ENCODE data around the gene GGT5.
"Not testable (repeated sequence)": the region's sequence is repeated elsewhere in the genome, so short reads cannot be mapped to it uniquely, and the experiment has no call there.

GGT5 gene

GRCh38 chr22:24203856-24204255 lies 41.0 kb downstream of the GGT5 start:
- DNase-seq (ENCODE audit: low read depth in 2 of 2), result not testable (repeated sequence)

- DNase-seq (ENCODE audit: low read depth in 2 of 2), result no peak
These were observed 42.9 kb downstream of the GGT5 start for GRCh38 chr22:24201681-24202614.

GRCh38 chr22:24200619-24201212 lies 44.2 kb downstream of the GGT5 start:
- no peak for DNase-seq (ENCODE audit: low read depth in 2 of 2)

GRCh38 chr22:24198682-24199052 lies 46.2 kb downstream of the GGT5 start:
- no peak for DNase-seq (ENCODE audit: low read depth in 2 of 2)

GRCh38 chr22:24191893-24192292 lies 53.0 kb downstream of the GGT5 start:
- DNase-seq (ENCODE audit: low read depth in 2 of 2), result no peak

- no peak for DNase-seq (ENCODE audit: low read depth in 2 of 2)
These were observed 53.5 kb downstream of the GGT5 start for GRCh38 chr22:24191381-24191841.

- no peak for DNase-seq (ENCODE audit: low read depth in 2 of 2)
These were observed 54.2 kb downstream of the GGT5 start for GRCh38 chr22:24190596-24191208.

- DNase-seq (ENCODE audit: low read depth in 2 of 2), result no peak
These were observed 54.7 kb downstream of the GGT5 start for GRCh38 chr22:24190159-24190540.

- no peak for DNase-seq (ENCODE audit: low read depth in 2 of 2)
These were observed 55.4 kb downstream of the GGT5 start for GRCh38 chr22:24189249-24190158.

- no peak for DNase-seq (ENCODE audit: low read depth in 2 of 2)
These were observed 56.1 kb downstream of the GGT5 start for GRCh38 chr22:24188705-24189248.

GRCh38 chr22:24187731-24188644 lies 56.9 kb downstream of the GGT5 start:
- DNase-seq (ENCODE audit: low read depth in 2 of 2), result no peak

GRCh38 chr22:24186892-24187670 lies 57.8 kb downstream of the GGT5 start:
- no peak for DNase-seq (ENCODE audit: low read depth in 2 of 2)

- no peak for DNase-seq (ENCODE audit: low read depth in 2 of 2)
These were observed 58.5 kb downstream of the GGT5 start for GRCh38 chr22:24186352-24186740.

- DNase-seq (ENCODE audit: low read depth in 2 of 2), result no peak
These were observed 59.2 kb downstream of the GGT5 start for GRCh38 chr22:24185501-24186351.

GRCh38 chr22:24185001-24185500 lies 59.8 kb downstream of the GGT5 start:
- DNase-seq (ENCODE audit: low read depth in 2 of 2), result no peak

GRCh38 chr22:24184057-24184798 lies 60.7 kb downstream of the GGT5 start:
- no peak for DNase-seq (ENCODE audit: low read depth in 2 of 2)

- DNase-seq (ENCODE audit: low read depth in 2 of 2), result no peak
These were observed 61.4 kb downstream of the GGT5 start for GRCh38 chr22:24183321-24184031.
